ENCODE measurements around the gene PTPDC1.

PTPDC1 gene

DNA sequence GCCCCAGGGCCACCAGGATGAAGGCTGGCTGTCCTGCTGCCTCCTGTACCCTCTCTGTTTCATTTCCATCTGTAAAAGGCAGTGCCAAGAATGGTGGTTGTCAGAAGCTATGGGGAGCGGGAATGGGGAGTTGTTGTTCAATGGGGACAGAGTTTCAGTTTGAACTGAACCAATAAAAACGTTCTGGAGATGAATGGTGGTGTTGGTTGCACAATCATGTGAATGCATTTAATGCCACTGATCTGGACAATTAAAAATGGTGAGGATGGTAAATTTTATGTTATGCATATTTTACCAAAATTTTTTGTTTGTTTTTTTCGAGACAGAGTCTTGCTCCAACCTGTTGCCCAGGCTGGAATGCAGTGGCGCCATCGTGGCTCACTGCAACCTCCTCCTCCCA, 58.1 kb downstream of the PTPDC1 start:
- FAIRE-seq, result no peak

DNA sequence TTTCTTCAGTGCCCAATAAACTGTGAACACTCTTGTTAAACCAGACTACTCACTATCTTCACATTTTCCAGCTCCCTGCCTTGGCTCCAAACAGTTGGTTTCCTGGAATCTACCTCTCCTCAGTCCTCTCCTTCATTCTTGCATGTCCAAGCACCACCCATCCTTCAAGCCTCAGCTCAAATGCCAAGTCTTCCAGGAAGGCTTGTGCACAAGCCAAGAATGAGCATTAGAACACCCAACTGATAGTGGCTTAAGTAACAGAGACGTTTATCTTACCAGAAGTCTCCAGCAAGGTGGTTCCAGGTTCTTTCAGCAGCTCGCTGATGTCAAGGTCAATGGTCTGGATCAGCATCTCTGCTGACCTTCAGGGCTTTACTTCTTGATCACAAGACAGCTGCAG, 60.1 kb downstream of the PTPDC1 start:
- no peak for FAIRE-seq

DNA sequence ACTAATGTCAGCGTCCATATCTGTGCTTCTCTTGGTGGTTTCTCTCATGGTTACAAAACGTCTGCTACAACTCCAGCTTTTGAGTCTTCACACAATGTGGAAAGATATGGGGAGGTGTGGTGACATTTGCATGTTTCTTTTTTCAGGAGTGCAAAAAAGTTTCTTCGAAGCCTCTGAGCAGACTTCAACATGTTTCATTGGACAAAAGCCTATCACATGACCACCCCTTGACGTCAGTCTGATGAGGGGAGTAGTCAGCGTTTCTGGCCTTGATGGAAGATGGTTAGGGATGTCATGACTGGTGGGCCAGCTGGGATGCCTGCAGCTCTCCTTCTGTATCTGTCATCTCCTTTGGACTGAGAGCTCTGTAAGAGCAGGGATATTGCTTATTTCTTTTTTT, 61.4 kb downstream of the PTPDC1 start:
- FAIRE-seq, result no peak

DNA sequence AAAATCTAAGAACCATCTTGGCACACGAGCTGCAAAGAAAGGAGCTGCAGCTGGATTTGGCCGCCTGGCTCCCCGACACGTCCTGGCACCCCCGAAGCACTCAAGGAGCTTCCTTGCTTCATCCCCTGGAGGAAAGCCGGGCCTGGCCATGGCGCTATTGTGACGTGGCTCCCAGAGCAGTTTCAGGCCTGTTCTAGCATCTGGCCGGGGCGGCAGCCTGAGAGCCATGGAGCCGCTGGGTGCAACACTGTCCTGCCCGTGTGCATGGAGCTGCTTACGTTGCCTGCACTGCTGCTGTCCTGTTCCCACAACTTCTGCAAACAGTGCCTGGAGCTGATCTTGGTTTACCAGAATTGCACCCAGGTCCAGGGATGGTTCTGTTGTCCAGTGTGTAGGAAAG, 63.5 kb downstream of the PTPDC1 start:
- no peak for FAIRE-seq

DNA sequence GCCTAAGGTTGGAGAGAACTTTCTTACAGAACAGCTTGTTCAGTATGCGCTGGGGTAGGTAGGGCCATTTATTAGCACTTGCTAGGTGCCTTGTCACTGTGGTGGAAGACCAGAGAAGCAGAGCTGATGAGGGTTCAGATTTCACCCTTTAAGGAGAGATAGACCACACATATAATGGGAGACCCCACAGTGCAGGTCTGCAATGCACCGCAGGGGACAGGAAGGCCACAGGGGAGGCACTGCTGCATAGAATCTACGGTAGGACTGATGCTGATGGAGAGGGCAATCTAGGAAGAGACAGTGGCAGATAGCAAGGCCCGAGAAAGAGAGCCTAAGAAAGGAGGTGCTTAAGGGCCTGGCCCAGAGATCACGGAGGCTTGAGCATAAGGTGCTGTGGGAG, 64.2 kb downstream of the PTPDC1 start:
- FAIRE-seq, result no peak

DNA sequence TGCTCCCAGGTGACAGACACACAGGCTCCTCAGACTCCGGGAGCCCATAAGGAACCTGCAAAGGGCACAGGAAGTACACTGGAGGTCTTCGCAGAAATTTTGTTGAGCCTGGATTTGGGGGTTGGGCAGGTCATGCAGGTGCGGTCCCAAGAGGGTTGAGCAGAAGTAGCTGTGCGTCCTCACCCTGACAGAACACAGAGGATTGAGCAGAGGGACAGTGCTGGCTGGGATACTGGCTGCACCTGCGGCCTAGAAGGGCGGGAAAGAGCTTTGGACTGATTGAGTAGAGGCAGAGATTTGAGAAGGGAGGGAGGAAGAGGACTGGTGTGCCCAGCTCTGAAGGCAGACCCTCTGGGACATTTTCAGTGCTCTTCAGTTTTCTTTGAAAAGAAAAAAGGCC, 65.4 kb downstream of the PTPDC1 start:
- no peak for FAIRE-seq

DNA sequence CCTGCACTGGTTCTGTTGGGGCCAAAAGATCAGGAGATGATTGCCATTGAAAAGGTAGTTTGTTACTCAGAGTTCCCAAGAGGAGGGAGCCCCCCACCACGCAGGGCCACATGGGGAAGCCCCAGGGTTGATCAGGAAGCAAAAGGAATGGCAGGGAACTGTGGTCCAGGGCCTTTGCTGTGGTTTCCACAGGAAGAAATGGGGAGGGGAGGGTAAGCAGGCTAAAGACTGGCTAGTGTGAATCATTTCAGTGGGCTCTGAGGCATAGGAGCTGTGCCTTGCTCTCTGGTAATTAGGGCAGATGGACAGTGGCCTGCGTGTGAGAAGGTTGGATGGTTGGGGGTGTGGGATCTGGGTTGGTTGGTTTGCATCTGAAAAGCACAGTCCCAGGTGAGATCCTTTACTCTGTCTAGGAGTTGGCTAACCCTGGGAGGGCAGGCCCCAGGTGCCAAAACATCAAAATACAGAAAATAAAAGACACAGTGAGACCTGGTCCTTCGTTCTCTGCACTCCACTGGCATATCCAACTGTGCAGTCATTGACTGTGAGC, 66.1 kb downstream of the PTPDC1 start:
- FAIRE-seq, result no peak

DNA sequence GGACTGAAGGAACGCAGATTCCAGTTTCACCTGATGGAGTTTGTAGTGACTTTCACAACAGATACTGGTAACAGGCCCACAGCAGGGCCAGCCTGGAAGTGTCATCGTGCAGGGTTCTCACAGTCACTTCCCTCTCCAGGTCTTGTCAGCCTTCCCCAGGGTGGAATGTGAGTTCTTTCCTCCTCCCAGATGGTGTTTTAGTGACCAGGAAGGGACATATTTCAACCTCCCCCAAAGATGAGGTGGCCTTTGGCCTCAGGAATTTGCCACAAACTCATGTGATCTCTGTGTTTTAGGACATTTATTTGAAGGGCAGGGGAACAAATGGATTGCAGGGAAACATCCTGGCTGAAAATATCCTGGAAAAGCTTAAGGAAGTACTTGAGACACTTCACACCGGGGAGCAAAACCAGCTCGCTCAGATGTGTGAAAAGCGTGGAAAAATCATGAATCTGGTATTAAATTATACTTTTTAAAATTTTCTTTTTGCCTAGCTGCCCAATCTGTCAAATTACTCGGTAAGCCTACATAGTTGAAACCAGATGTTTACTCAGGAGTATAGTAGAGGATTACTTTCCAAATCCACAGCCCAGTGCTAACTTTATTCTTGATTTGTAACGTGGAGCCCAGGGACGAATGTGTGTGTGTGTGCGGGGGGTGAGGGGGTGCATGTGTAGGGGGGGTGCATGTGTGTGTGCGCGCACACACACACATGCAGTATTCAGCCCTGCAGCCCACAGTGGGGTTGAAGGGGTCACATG, 66.8 kb downstream of the PTPDC1 start:
- no peak for FAIRE-seq

DNA sequence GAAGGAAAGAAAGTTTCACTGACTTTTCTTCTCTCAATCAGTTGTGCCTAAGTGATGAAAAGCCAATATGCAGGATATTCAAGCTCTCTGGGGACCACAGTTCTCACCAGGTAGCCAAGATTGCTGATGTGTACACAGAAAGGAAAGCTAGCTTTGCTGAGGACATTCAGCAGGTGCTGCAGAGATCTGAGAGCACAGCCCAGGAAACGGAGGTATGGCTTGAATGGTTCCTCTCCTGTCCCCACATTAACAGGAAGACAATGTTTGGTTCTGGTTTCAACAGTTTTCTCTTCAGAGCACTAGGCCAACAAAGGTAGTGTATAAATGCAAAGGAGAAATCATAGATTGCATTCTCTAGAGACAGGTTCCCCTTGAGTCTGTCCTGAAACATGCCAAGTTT, 69.6 kb downstream of the PTPDC1 start:
- no peak for FAIRE-seq

DNA sequence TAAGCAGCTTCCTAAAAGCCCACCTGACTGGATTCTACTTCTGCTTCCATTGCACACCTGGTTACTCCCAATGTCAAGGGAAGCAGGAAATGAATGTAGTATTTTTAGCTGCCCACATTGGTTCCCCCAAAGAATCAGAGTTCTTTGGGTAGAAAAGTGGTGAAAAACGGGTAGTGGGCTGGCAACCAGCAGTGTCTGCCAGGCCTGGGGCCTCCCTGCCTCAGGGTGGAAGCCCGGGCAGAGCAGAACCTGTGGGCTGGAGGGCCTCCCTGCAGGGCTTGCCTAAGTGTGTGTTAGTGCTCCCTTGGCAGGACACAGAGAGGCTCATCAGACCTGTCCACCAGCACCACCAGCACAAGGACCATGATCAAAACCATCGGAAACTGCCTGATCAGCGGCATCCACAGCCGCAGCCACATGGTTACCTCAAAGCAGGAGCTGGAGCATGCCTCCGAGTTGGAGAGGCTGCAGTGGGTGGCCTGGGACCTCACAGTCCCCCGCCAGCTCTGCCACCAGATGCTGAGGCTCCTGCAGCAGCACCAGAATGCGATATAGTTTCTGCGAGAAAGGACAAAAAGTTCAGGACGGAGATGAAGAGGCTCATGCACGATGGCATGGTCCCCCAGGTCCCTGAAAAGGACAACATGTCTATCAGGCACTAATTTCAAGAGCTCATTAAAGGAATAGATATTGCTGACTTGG, 72.2 kb downstream of the PTPDC1 start:
- no peak for FAIRE-seq

DNA sequence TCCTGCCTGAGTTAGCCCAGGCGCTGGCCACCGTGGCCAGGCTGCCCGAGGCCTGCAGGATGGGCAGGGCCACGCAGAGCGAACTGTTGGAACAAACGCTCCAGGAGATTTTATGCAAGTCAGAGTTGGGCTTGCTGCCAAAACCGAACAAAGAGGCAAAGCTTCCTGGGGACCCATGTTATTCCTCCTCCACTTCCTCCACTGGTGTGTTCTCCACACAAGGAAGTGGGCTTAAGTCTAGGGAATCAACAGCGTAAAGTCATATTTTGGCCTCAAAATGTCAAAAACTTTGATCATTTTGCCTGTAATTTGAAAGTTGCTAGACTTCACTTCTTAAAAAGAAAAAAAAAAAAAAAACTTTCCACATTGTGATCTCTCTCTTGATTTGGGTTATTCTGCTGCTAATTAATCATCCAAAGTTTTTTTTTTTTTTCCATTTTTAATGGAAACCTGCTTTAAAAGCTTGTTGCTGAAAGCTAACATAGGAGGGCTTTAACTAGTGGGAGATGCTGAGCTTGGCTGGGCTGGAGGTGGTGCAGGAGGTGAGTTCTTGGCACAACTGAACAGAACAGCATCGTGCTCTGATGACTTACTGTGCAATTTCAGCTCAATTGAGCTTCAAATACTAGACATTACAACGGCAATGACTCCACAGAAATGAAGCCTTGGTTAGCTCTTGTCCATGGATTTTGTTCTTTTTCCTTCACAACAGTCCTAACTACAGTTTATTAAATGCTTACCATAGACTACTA, 73.0 kb downstream of the PTPDC1 start:
- FAIRE-seq, result no peak
